IPS-15b (cell line): ENCODE data around the gene PARD3B.
"Not testable (repeated sequence)": the region's sequence is repeated elsewhere in the genome, so short reads cannot be mapped to it uniquely, and the experiment has no call there.

Experiments used
- H3K27me3 ChIP-seq: one replicate; pipeline ENCODE4 v1.6.1; 2013; ENCODE audit warnings: low read length; ENCODE audit not compliant: control insufficient read depth, insufficient read depth
- H3K36me3 ChIP-seq: one replicate; pipeline ENCODE4 v1.6.1; 2013; ENCODE audit warnings: low read length; ENCODE audit not compliant: control insufficient read depth, insufficient read depth
- H3K4me1 ChIP-seq: one replicate; pipeline ENCODE4 v1.6.1; 2013; ENCODE audit warnings: mild to moderate bottlenecking, low read length; ENCODE audit not compliant: control insufficient read depth, insufficient read depth
- H3K4me3 ChIP-seq: one replicate; pipeline ENCODE4 v1.5.1; 2013; ENCODE audit warnings: low read depth, low read length
- H3K9ac ChIP-seq: one replicate; pipeline ENCODE4 v1.6.1; 2013; ENCODE audit warnings: low read depth, mild to moderate bottlenecking, low read length
- H3K9me3 ChIP-seq: one replicate; pipeline ENCODE4 v1.6.1; 2013; ENCODE audit warnings: mild to moderate bottlenecking, low read length; ENCODE audit not compliant: control insufficient read depth, insufficient read depth

Gene PARD3B

DNA sequence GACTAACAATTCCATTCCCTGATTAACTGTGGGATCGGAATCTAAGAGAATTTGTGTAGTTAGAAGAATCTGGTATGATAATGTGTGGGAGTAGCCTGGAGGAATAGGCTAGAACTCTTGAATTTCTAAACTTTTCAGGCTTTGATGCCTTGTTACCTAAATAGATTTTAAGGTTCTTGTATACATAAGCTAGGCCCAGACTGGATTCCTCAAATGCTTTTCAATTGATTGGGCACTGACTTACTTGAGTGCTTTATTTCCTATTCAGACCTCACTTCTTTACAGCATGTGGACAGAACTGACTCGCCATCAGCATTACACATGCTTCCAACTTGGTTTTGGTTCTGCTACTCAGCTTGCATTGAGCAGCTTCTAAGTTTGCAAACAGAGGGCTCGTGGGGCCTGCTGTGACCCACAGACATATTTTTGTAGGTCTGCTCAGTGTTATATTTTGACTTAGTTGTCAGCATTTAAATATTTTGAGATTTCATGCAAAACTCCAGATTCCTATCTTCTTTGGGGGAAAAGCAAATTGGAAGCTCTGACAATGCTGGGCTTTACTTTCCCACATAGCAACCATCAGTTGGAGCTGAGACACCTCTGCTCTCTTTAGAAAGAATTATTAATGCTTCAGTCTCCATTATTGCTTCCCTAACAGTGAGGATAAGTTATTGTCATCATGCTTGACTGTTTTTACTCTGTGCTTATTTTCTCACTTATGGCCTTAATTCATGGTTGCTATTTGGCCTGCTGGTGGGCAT is 5.7 kb downstream of the PARD3B start:
- Histone ChIP-seq H3K36me3 (no peaks in the 10 kb centered on the region), H3K4me1 (no peaks in the 10 kb centered on the region), H3K4me3 (no peak overlapping the region), H3K9me3 (no peaks in the 10 kb centered on the region), H3K27me3 (peaks cover 11% of the 10 kb centered on the region), H3K9ac (no peak overlapping the region)

DNA sequence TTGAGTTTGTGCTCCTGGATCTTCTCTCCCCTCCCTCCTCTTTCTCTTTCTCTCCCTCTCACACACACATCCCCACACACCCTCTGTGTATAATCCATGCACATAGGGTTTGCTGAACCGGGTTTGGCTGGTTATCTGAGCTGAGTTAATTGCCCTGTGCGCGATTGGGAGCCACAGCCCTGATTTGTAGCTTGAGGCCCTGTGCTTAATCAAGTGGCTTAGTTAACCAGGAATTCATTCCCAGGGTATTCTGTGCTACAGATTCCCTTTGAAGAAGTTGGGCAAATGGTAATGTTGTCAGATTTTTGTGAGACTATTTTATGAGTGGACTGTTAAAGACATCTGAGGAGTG is 6.2 kb downstream of the PARD3B start:
- H3K9me3 ChIP-seq: no peaks in the 10 kb centered on the region
- no peaks in the 10 kb centered on the region for H3K4me1 ChIP-seq
- H3K4me3 ChIP-seq: no peak overlapping the region
- H3K9ac ChIP-seq: no peak overlapping the region
- peaks cover 6% of the 10 kb centered on the region for H3K27me3 ChIP-seq
- no peaks in the 10 kb centered on the region for H3K36me3 ChIP-seq

DNA sequence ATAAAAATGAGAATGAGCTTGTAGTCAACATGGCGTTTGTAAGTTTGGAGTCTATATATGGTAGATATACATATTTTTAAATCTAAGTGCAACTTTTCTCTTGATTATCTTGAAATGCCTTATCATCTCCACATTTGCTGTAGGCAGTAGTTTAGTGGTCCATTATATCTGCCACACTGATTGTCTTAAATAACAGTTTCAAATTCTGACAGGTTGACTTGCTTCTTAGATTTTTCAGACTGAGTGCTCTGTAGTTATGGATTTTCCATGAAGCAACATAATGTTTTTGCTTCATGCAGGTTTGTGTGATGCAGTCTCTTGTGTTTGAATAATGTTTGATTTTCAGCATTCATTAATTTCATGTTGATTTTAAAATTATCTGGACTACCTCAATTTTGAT is 12.3 kb downstream of the PARD3B start:
- no peaks in the 10 kb centered on the region for H3K9me3 ChIP-seq
- H3K9ac ChIP-seq: no peak overlapping the region
- no peaks in the 10 kb centered on the region for H3K27me3 ChIP-seq
- no peaks in the 10 kb centered on the region for H3K36me3 ChIP-seq
- H3K4me1 ChIP-seq: no peaks in the 10 kb centered on the region
- H3K4me3 ChIP-seq: no peak overlapping the region

DNA sequence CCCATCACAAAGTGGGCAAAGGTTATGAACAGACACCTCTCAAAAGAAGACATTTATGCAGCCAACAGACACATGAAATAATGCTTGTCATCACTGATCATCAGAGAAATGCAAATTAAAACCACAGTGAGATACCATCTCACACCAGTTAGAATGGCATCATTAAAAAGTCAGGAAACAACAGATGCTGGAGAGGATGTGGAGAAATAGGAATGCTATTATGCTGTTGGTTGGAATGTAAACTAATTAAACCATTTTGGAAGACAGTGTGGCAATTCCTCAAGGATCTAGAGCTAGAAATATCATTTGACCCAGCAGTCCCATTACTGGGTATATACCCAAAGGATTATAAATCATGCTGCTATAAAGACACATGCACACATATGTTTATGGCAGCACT is 14.1 kb downstream of the PARD3B start:
- H3K27me3 ChIP-seq, H3K4me1 ChIP-seq, H3K36me3 ChIP-seq, H3K4me3 ChIP-seq, H3K9me3 ChIP-seq, H3K9ac ChIP-seq: not testable (repeated sequence)

DNA sequence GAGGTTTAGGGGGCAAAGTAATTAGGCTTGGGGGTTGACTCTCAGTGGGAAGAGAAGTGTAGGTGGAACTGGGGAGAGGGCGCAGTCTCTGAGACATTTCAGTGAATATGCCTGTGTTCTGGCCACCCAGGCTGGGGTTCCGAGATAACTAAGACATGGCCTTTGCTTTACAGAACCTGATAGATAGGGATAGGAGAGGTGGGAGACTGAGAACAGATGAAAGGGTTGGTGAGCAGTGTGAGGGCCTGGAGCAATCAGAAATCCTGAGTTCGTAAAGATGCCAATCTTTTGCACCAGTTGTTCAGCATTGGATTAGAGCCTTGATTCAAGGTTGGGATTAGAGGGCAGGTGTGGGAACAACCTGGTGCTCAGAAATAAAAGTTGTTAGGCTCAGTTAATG is 15.6 kb downstream of the PARD3B start:
- no peaks in the 10 kb centered on the region for H3K27me3 ChIP-seq
- no peak overlapping the region for H3K9ac ChIP-seq
- no peak overlapping the region for H3K4me3 ChIP-seq
- no peaks in the 10 kb centered on the region for H3K36me3 ChIP-seq
- H3K4me1 ChIP-seq: no peaks in the 10 kb centered on the region
- no peaks in the 10 kb centered on the region for H3K9me3 ChIP-seq

DNA sequence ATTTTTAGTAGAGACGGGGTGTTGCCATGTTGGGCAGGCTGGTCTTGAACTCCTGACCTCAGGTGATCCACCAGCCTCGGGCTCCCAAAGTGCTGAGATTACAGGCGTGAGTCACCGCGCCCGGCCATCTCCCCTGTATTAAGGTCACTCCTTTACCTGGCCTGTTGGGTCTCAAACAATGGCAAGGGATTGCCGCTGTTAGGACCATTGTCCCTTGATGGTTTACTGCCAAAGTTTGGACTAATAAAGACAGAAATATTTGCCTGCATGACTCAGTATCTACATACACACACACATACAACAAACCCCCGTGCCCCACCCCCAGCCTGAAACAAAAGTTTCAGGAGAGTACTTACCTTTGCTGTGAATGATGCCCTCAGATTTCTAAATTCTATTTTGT is 16.5 kb downstream of the PARD3B start:
- no peak overlapping the region for H3K9ac ChIP-seq
- no peaks in the 10 kb centered on the region for H3K4me1 ChIP-seq
- H3K4me3 ChIP-seq: no peak overlapping the region
- no peaks in the 10 kb centered on the region for H3K27me3 ChIP-seq
- H3K9me3 ChIP-seq: no peaks in the 10 kb centered on the region
- H3K36me3 ChIP-seq: no peaks in the 10 kb centered on the region

DNA sequence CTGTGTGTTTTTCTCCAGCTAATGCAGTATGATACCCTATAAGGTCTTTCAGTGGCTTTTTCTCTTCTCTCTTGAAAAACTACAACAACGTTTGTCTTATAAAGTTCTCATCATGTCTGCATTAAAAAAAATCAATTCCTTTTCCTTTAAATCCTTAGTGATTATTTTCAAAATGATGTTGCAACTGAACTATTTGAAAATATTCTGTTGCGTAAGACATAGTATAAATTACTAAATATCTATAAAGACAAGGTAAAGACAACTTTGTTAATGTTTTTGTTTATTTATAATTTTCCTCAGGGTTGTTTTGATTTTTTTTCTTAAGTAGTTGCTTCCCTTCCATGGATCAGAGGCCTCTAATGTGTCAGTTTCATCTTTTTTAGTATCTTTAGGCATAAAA is 21.2 kb downstream of the PARD3B start:
- no peak overlapping the region for H3K9ac ChIP-seq
- no peaks in the 10 kb centered on the region for H3K27me3 ChIP-seq
- no peak overlapping the region for H3K4me3 ChIP-seq
- no peaks in the 10 kb centered on the region for H3K9me3 ChIP-seq
- H3K36me3 ChIP-seq: no peaks in the 10 kb centered on the region
- no peaks in the 10 kb centered on the region for H3K4me1 ChIP-seq

DNA sequence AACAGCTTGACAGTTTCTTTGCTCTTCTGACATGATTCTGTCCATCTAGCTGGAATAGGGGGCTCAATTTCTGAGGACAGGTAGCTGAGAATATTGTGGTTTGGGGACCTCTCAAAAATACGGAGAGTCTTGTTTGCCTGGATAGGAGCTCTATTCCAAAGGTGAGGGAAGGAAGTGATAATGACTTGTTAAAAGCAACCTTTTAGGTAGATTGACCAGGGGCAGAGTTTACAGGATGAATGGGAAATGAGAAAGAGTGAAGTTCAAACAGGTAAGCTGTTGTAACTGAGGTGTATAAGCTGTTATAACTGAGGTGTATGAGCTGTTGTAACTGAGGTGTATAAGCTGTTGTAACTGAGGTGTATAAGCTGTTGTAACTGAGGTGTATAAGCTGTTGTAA is 25.1 kb downstream of the PARD3B start:
- Histone ChIP-seq H3K36me3 (no peaks in the 10 kb centered on the region), H3K27me3 (no peaks in the 10 kb centered on the region), H3K4me3 (no peak overlapping the region), H3K9ac (no peak overlapping the region), H3K9me3 (no peaks in the 10 kb centered on the region), H3K4me1 (no peaks in the 10 kb centered on the region)

DNA sequence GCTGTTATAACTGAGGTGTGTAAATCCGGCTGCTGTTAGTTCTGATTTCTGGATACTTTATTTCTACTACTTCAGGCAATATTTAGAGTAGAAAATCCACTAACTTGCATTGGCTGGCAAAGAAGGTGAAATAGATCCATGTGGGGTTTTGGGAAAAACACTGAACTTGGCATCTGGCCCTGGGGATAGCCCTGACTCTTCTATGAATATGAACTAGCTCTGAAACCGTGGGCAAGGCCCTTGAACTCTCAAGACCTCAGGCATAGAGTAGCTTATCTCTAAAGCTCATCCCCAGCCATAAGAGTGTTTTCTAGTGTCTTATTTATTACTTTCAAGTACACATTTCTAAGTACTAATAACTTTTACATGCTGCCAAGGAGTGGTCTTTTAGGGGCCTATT is 25.8 kb downstream of the PARD3B start:
- Histone ChIP-seq H3K36me3 (no peaks in the 10 kb centered on the region), H3K4me1 (no peaks in the 10 kb centered on the region), H3K4me3 (no peak overlapping the region), H3K27me3 (no peaks in the 10 kb centered on the region), H3K9ac (no peak overlapping the region), H3K9me3 (no peaks in the 10 kb centered on the region)

DNA sequence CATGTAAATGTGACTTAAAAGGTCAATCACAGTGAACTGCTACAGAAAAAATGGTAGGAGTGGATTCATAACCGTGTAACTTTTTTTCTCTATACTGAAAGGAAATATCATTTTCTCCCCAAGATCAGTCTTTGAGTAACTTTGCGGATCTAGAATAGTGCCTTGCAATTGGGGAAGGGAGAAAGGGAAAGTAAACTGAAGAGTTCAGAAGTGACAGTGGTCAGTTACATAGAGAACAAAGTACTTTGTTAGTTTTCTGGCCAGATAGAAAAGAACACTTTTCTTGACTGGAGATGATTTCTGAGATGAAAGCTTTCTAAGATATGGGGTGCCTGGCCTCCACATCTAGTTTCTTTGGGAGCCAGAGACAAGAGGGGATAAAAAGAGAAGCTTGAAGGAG is 26.6 kb downstream of the PARD3B start:
- Histone ChIP-seq H3K9me3 (no peaks in the 10 kb centered on the region), H3K9ac (no peak overlapping the region), H3K36me3 (no peaks in the 10 kb centered on the region), H3K4me1 (no peaks in the 10 kb centered on the region), H3K4me3 (no peak overlapping the region), H3K27me3 (no peaks in the 10 kb centered on the region)

DNA sequence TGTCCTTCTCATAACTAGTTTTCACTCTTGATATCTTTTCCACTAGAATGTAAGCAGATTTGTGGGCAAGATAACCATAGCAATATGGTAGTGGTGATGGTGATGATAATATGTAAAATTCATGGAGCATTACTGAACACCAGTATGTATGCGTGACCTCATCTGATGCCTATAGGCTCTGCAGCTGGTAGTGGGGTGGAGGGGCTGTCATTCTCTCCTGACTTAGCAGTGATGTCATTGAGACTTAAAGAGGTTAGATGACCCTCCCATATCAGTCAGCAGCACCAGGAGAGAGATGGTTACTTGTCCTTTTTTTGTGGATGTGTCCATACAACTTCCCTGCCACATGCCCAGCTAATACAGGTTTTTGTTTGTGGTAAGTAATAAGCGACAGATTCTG is 27.9 kb downstream of the PARD3B start:
- Histone ChIP-seq H3K4me3 (no peak overlapping the region), H3K27me3 (no peaks in the 10 kb centered on the region), H3K36me3 (no peaks in the 10 kb centered on the region), H3K9me3 (no peaks in the 10 kb centered on the region), H3K9ac (no peak overlapping the region), H3K4me1 (no peaks in the 10 kb centered on the region)

DNA sequence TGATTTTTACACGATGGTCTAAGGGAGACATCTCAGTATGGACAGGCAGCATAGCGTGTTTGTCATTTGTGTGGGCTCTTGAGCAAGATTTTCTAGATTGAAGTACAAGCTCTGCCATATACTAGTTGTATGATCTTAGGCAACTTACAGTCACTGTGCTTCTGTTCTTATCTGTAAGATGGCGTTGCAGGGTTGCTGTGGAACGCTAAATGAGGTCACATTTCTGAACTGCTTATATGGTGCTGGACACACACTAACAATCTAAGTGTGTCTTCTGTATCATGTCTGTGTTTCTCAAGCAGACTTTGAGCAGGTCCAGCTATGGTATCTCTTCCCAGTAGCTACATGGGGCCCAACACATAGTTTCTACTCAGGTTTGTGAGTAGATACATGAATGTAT is 29.2 kb downstream of the PARD3B start:
- Histone ChIP-seq H3K36me3 (no peaks in the 10 kb centered on the region), H3K4me1 (no peaks in the 10 kb centered on the region), H3K27me3 (no peaks in the 10 kb centered on the region), H3K4me3 (no peak overlapping the region), H3K9ac (no peak overlapping the region), H3K9me3 (no peaks in the 10 kb centered on the region)
